Keratinocyte (primary cell): ENCODE data around the gene GGT5.

Source experiments
- CTCF ChIP-seq, 3 experiments: IDR thresholded peaks in 1 of 3; conservative IDR thresholded peaks in 1 of 3; optimal IDR thresholded peaks in 1 of 3; 2 replicates in 2 of 3; 3 replicates in 1 of 3; pipeline versions ENCODE3 to v1.5.1; 2011; ENCODE audit warnings: low read length in 3 of 3, mild to moderate bottlenecking in 3 of 3, moderate library complexity in 2 of 3, control low read depth in 1 of 3, inconsistent platforms in 1 of 3; ENCODE audit not compliant: insufficient read depth in 2 of 3; ENCODE audit errors: extremely low read depth in 1 of 3
- EZH2 ChIP-seq: IDR thresholded peaks from one replicate; pipeline ENCODE4 v1.6.1; 2012; ENCODE audit warnings: inconsistent platforms, mild to moderate bottlenecking, low read length, moderate library complexity

- TF ChIP-seq CTCF (optimal IDR thresholded peaks at IDR 0.05 in 1 of 3, IDR thresholded peaks at IDR 0.05 in 1 of 3, conservative IDR thresholded peaks at IDR 0.05 in 1 of 3; ENCODE audit: extremely low read depth in 1 of 3, insufficient read depth in 2 of 3, low read length in 3 of 3) (no peak), EZH2 (no peak)
Observed at GRCh38 chr22:24198682-24199052, 46.2 kb downstream of the GGT5 start.
